ENCODE results near the gene EVPL.

GRCh38 chr17:76050538-76051467, 23.7 kb upstream of the EVPL start:
- TF ChIP-seq CTCF (conservative IDR thresholded peaks at IDR 0.05) (no peak), ZFX (IDR thresholded peaks at IDR 0.05) (no peak)

All from C4-2B (cell line).